GM21390 (cell line): ENCODE results near the gene TRMT112.

Experiments
- ATAC-seq: cut with Tn5 transposase; IDR thresholded peaks from one replicate; pipeline ENCODE4 v1.9.1; 2021; ENCODE audit not compliant: unreplicated experiment

The TRMT112 gene

DNA sequence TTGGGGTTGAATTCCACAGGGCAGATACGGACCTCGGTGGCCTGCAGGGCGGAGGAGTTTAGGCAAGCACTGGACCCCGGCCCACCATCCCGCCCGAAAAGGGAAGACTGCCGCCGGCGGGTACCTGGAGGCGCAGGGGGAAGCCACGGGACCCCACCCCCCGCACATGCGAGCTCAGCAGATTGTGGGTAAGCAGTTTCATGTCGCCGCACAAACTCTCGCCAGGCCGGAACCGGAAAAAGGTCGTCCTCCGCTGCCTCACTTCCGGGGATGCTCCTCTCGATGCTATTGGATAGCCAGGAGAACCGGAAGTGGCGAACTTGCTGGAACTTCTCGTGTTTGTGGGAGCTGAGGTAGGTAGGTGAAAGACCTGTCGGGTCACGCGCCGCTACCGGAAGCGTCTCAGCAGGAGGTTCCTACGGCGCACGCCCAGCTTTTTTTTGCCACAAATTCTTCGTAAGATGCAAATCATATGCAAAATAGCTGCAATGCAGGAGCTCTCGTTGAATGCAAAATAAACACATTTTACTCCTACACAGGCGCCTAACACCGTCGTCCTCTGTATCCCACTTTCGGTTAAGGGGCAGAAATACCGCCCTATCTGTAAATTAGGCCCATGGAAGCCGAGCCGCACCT lies at the start of gene TRMT112:
TRMT112 (minus strand) TSS at position 235 of the 636 bp plus-strand sequence; CDS start at position 202, 33 bp downstream.
- ATAC-seq: peak; percentile 53

DNA sequence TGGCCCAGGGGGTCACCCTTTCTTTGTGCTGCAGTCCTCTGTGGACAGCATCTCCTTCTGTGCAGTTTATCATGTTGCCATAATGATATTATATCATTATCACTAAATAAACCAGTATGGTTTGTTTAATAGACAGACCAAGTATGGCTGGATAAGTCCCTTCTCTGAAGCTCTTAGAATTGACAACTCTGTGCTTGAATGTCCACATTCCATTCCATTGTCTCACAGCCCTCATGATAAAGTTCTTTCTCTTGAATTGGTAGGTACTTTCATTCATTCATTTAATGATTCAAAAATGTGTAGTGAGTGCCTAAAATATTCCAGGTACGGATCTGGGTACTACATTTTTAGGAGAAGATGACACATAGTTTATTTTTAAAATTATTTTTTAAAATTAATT lies 49.4 kb upstream of the TRMT112 start:
- ATAC-seq: no peak

DNA sequence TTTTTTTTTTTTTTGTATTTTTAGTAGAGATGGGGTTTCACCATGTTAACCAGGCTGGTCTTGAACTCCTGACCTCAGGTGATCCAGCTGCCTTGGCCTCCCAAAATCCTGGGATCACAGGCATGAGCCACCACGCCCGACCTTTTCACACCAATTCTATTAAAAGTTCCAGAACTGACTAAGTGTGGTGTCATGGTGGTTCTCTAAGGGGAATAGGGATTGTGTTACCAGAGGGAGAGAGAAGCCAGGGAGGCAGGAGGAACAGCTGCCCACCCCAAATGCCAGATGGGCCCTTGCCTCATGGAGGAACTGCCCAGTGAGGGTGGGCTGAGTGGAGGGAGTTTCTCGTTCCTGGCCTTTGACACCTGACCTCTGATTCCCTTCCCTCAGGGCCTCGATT lies 47.6 kb upstream of the TRMT112 start:
- ATAC-seq: no peak

DNA sequence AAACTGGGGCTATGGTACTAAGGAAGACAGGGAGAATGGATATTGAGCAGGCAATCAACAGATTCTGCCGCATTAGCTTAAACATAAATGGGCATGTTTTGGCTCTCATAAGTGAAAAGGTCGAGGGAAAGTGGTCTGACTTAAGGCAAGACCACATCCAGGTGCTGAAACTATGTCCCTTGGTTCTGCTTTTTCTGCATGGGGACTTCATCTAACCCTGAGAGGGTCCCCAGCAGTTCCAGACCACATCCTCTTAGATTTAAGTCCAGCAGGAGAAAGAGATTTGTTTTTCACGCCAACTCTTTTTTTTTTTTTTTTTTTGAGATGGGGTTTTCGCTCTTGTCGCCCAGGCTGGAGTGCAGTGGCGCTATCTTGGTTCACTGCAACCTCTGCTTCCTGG lies 47.1 kb upstream of the TRMT112 start:
- no peak for ATAC-seq

DNA sequence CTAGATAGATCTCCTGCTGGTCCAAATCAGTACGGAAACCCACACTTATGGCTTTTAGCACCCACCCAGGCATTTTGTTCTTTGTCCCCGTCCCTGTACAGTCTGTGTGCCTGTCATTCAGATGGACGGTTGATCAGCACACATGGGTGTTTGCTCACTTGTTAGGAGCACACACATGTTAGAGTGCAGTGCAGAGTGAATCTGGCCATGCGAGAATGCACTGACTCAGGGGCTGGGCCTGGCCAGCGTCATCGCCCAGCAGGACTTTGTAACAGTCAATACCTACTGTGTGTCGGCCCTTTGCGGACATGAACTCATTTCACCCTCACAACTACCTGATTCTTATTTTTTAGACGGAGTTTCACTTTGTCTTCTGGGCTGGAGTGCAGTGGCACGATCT lies 45.0 kb upstream of the TRMT112 start:
- ATAC-seq: no peak

DNA sequence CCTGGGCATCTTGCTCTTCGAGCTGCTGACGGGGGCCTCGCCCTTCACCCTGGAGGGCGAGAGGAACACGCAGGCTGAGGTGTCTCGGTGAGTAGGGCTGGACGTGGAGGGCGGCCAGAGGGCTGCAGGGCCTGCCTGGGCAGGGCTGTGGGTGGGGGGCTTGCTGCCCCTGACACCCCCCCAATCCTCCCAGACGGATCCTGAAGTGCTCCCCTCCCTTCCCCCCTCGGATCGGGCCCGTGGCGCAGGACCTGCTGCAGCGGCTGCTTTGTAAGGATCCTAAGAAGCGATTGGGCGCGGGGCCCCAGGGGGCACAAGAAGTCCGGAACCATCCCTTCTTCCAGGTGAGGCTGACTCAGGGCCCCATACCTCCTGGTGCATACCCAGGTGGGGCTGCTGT lies 44.3 kb upstream of the TRMT112 start:
- no peak for ATAC-seq

DNA sequence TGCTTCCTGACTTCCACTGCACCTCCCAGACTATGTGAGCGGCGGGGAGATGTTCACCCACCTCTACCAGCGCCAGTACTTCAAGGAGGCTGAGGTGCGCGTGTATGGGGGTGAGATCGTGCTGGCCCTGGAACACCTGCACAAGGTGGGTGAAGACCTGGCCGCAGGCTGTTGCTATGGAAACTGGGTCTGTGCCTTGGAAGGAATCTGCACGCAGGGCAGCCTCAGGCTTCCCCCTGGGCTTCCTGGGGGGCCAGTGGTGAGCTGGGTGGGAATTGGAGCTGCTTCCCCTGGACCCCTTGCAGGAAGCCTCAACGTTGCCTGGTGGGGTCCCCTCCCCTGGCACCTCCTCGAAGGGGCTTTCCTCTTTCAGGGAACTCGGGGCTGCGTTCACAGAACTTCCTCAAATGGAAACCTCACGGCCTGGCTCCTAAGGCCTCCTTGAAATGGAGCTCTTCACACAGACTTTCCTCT lies 43.1 kb upstream of the TRMT112 start:
- no peak for ATAC-seq

DNA sequence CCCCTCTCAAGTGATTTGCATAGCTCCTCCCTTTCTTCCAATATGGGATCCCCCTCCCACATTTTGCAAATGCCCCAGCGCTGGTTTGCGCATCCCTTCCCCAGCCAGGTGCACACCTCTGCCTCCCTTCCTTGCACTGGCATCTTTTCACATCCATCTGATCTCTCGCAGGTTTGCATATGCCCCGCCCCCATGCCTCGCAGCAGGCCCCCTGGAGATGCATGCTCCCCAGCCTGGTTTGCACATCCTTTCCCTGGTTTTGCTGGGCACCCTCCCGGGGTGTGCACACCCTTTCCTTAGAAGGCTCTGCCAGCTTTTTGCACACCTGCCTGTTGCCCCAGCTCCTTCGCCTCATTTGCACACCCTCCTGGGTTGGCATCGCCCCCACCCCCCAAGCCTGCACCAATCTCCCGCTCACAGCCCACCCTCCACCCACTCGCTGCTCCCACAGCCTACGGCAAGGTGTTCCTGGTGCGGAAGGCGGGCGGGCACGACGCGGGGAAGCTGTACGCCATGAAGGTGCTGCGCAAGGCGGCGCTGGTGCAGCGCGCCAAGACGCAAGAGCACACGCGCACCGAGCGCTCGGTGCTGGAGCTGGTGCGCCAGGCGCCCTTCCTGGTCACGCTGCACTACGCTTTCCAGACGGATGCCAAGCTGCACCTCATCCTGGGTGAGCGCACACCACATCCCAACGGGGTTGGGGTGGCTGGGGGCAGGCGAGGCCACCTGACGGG lies 42.5 kb upstream of the TRMT112 start:
- ATAC-seq: no peak

DNA sequence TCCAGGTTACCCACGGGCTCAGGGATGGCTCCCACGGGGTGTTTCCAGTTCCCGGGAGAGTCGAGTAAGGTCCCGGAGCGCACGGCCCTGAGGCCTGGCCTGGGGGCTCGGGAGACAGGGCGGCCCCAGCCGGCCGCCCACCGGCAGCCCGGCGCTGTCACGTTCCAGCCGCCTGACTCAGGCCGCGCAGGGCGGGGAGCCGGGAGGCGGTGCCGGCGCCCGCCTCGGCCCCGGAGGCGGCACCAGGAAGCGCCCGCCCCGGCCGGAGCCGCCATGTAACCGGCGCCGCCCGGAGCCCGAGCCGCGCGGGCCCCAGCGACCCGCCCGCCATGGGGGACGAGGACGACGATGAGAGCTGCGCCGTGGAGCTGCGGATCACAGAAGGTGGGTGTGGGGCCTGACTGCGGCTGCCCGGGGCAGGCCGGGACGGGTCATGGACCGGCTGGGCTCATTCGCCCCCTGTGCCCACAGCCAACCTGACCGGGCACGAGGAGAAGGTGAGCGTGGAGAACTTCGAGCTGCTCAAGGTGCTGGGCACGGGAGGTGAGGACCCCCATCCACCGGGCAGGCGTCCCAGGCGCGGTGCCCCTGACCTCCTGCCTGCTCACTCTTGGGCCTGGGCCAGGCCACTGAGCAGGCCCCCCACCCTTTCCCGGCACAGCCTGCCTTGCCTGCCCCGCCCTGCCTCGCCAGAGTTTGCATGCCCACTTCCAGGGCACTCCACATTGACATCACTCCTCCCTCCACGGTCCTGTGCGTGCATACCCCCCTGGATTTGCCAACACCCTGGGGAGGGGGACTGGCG lies 41.8 kb upstream of the TRMT112 start, which contains the start of gene RPS6KA4:
RPS6KA4 (plus strand) TSS at position 256 of the 805 bp plus-strand sequence; CDS start at position 330, 74 bp downstream.
- ATAC-seq: peak; percentile 48

DNA sequence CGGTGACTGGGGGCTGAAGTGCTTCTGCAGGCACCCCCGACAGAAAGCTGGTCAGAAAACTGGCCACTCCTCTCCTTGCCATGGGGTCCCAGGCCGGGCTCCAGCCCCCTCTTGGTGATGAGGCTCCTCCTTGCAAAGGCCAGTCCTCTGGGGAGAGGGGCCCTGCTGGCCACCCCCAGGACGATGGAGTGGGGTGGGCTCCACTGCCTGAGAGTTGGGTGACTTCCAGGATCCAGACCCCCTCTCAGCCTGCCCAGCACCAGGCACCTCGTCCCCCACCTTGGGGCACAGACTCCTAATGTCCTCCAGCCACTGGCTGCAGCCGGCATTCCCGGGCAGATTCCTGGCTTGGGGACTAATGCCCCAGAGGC lies 41.2 kb upstream of the TRMT112 start:
- ATAC-seq: no peak

DNA sequence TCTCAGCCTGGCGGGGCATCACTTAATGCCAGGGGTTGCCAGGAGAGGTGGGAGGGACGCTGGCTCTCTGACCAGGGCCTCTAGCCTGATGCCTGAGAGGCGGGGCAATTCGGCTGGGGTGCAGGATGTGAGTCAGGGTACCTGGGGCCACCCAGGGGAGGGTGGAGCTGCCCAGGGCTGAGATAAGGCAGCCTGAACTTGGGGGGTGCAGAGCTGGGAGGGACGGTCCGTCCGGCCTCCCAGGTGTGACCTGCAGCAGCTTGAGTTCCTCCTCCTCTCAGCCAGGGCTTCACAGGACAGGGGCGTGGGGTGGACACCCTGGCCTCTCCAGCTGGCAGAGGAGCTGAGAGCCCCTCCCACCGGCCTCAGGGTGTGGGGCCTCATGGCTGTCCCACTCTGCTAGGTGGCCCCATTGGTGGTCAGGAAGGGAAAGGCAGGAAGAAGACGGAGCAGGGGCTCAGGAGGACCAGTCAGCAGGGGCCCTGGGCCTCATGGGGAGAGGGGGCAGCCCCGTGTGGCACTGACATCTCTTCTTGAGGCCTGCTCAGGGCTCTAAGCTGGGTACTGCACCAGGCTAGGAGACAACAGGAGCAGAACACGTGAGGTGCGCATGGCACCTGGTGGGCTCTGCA lies 40.7 kb upstream of the TRMT112 start:
- ATAC-seq: no peak

DNA sequence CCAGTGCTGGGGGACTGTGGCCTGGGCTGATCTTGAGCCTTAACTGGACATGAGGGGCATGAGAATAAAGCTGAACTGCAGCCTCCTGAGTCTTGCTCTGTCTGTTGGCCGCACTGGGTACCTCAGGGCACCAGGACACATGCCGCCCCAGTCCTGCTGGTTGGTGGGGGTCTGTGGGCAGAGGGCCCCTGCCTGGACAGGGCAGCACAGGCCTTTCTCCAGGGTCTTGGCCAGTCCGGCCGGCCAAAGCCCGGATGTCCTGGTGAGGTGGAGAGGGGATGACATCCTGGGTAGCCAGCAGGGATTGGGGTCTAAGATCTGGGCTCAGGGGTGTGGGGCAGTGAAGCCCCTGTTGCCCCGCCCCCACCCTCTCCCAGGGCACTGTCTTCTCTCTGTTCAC lies 40.1 kb upstream of the TRMT112 start:
- no peak for ATAC-seq

DNA sequence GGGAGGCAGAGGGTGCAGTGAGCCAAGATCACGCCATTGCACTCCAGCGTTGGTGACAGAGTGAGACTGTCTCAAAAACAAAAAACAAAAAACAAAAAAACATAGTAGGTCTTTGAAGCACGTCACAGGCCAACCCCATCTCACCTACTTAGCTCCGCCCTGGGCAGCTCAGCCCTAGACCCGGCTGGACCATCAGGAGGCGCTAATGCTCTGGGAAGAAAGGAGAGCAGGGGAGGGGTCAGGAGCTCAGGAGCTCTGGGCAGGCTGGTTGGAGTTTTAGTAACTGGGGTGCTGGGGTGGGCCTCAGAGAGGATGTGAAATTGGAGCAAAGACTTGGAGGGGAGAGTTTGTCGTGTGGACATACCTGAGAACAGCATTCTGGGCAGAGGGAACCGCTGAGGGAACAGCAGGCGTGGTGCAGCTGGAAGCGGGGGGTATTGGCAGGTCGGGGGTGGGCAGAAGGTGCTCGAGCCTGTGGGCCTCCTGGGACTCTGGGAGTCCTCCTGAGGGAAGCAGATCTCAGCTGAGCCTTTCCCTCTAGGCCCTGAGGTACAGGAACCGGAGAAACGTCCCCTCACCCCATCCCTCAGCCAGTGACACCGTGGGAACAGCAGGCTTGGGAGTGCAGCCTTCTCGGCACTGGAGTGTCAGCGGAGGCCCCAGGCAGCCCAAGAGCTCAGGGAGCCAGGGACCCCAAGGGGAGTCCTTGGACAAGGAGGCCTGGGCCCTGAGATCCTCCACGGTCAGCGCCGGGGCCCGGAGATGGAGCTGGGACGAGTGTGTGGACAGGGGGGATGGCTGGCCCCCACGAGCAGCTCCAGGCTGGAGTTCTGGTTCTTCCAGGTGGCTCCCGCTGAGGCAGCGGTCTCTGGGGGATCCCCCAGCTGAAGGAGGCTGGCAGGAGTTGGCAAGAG lies 39.4 kb upstream of the TRMT112 start:
- ATAC-seq: no peak

DNA sequence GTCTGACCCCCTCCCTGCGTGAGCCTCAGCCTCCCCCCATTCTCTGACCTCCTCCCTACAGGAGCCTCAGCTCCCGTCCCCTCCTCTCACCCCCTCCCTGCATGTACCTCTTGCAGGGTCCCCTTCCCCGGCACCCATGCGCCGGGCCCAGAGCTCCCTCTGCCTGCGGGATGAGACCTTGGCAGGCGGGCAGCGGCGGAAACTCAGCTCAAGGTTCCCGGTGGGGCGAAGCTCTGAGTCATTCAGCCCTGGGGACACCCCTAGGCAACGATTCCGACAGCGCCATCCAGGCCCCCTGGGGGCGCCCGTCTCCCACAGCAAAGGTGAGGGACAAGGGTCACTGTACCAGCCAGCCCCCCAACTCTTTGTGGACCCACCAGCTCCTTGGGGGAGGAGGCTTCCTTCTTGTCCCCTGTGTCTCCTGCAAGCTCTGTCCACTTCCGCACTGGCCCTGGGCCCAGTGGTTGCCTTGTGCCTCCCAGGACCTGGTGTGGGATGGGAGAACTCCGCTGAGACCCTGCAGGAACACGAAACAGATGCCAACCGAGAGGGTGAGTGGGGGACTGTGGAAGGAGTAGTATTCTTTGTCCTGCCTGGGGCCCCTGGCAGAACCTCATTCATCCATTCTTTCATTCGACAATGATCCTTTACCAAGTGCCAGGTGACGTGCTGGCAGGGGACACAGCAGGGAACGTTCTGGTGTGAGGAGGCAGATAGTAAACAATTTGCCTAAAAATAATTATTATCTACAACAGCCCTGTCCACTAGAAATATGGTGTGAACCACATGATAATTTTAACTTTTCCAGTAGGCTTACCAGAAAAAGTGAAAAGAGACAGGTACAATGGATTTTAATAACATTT lies 38.0 kb upstream of the TRMT112 start:
- ATAC-seq: no peak

DNA sequence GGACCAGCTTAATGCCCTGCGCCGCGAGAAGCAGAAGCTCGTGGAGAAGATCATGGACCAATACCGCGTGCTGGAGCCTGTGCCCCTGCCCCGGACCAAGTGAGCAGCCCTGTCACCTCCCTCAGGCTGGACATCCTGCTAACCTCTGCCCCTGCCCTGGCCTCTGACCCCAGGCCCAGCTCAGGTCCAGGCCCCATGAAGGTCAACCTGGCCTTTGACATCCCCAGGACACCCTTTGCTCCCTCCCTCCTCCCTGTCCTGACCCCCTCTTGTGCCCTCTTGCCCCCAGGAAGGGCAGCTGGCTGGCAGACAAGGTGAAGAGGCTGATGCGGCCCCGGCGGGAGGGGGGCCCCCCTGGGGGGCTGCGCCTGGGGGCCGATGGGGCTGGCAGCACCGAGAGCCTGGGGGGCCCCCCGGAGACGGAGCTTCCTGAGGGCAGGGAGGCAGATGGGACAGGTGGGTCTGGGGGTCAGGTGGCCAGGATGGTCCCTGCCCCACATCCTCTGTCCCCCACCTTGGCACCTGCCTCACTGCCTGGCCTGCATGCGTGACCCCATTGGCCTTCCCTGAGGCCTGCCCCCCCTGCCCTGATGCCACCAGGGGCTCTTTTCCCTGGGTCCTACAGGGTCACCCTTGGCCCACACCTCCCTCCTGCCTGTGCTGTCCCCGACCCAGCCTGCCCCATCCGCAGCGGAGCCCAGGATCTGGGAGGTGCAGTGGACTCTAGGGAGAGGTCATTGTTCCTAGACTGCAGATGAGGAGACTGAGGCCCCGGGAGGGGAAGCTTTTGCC lies 36.6 kb upstream of the TRMT112 start:
- ATAC-seq: no peak

DNA sequence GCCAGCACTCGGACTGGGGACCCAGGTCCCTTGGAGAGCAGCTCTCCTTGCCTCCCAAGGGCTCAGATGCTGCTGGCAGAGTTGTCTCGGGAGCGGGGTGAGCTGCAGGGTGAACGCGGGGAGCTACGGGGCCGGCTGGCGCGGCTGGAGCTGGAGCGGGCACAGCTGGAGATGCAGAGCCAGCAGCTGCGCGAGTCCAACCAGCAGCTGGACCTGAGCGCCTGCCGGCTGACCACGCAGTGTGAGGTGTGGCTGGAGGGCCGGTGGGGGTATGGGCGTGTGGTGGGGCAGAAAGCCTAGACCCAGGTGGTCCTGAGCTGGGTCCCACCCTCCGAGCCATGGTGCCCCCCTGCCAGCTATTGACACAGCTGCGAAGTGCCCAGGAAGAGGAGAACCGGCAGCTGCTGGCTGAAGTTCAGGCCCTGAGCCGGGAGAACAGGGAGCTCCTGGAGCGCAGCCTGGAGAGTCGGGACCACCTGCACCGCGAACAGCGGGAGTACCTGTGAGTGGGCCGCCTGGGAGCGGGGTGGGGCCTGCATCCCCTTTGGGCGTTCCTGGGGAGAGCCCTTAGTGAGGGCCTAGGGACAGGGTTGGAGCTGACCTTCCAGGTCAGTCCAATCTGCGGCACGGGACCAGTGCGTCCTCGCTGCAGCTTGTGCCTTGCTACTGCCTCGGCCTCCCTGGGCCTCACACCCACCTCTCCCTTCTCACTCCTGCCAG lies 35.8 kb upstream of the TRMT112 start:
- ATAC-seq: no peak

DNA sequence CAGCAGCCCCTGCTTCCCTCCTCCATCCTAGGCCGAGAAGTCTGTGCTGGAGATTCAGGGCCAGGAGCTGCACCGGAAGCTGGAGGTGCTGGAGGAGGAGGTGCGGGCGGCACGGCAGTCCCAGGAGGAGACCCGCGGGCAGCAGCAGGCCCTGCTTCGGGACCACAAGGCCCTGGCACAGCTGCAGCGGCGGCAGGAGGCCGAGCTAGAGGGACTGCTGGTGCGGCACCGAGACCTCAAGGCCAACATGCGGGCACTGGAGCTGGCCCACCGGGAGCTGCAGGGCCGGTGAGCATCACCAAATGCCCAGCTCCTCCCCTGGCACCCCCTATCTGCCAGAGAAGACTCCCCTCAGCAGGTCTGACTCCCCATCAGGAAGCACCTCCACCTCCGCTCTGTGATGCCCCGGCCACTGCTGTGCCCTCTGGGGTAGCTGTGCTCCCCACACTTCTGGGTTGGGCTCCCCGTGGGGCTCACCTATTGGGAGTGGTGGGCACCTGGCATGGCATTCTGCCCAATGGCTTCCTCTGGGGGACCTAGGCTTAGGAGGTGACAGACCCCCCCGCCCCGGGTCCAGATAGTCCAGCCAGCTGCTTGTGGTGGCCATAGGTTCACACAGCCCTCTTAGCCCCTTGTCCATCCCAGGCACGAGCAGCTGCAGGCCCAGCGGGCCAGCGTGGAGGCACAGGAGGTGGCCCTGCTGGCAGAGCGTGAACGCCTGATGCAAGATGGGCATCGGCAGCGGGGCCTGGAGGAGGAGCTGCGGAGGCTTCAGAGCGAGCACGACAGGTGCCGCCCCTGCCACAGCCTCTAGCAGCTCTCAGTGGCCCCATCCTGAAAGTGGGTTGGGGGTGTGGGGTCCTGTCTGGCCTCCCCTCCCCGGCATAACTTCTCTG lies 35.0 kb upstream of the TRMT112 start:
- ATAC-seq: no peak
